IMR-90 (cell line): ENCODE results near the gene CCDC74A. TPM values are rescaled to one million over a fixed set of nuclear protein-coding genes. Genes with fewer than 3 reads are reported as not detected.
"Not testable (repeated sequence)": the region's sequence is repeated elsewhere in the genome, so short reads cannot be mapped to it uniquely, and the experiment has no call there.

Source experiments
- ATAC-seq: fragments of 200-7000 bp; cut with Tn5 transposase; 2 replicates; pipeline ENCODE4 v1.9.1; 2020; ENCODE audit warnings: low read depth, mild to moderate bottlenecking, moderate library complexity
- BruUV-seq: library from RNA; stranded (reverse); fragments of 400-500 nt; replicated peaks from 2 replicates; lab custom pipeline; 2021; lab: Mats Ljungman, UMichigan
- CTCF ChIA-PET: fragments of 300-600 bp; formaldehyde crosslinking; extraction: SDS; loops from one replicate; lab custom pipeline; 2021; ENCODE audit warnings: antibody characterized with exemption; lab: Yijun Ruan, JAX
- POLR2A ChIA-PET: fragments of 300-600 bp; sonication (Branson Sonifier 250); formaldehyde crosslinking; loops from one replicate; lab custom pipeline; 2022; ENCODE audit warnings: antibody characterized with exemption; ENCODE audit not compliant: unreplicated experiment; lab: Charles Lee
- DNase-seq: peaks from one replicate; pipeline ENCODE4 v3.0.0; 2013
- H2AFZ ChIP-seq: replicated peaks from 2 replicates; pipeline ENCODE3; 2013; ENCODE audit warnings: low read length, mild to moderate bottlenecking; ENCODE audit not compliant: poor library complexity
- H2AK5ac ChIP-seq: 2 replicates; pipeline ENCODE4 v1.6.1; 2013; ENCODE audit warnings: low read depth, low read length, inconsistent platforms
- H2AK9ac ChIP-seq: replicated peaks from 2 replicates; pipeline ENCODE3; 2013; ENCODE audit warnings: mild to moderate bottlenecking, low read depth, low read length, moderate library complexity; ENCODE audit not compliant: poor library complexity
- H2BK120ac ChIP-seq: 2 replicates; pipeline ENCODE4 v1.6.1; 2013; ENCODE audit warnings: low read depth, low read length, inconsistent platforms
- H2BK15ac ChIP-seq: 3 replicates; pipeline ENCODE4 v1.6.1; 2013; ENCODE audit warnings: low read depth, low read length, inconsistent platforms
- H2BK20ac ChIP-seq: 2 replicates; pipeline ENCODE4 v1.6.1; 2013; ENCODE audit warnings: low read depth, mild to moderate bottlenecking, inconsistent platforms, low read length, moderate library complexity
- H2BK5ac ChIP-seq: 2 replicates; pipeline ENCODE4 v1.6.1; 2013; ENCODE audit warnings: mild to moderate bottlenecking, low read depth, low read length, inconsistent platforms; ENCODE audit not compliant: poor library complexity, severe bottlenecking
- H3K14ac ChIP-seq: replicated peaks from 2 replicates; pipeline ENCODE4 v1.6.1; 2013; ENCODE audit warnings: low read depth, low read length, inconsistent platforms
- H3K18ac ChIP-seq: 2 replicates; pipeline ENCODE4 v1.6.1; 2013; ENCODE audit warnings: low read depth, low read length, control low read depth
- H3K23ac ChIP-seq: 2 replicates; pipeline ENCODE4 v1.6.1; 2013; ENCODE audit warnings: low read depth, low read length, inconsistent platforms
- H3K27ac ChIP-seq: 2 replicates; pipeline ENCODE4 v1.5.1; 2013; ENCODE audit warnings: mild to moderate bottlenecking, control low read depth, low read length; ENCODE audit not compliant: insufficient read depth
- H3K27me3 ChIP-seq: 2 replicates; pipeline ENCODE4 v1.6.1; 2013; ENCODE audit warnings: low read length; ENCODE audit not compliant: control insufficient read depth, insufficient read depth
- H3K36me3 ChIP-seq: 2 replicates; pipeline ENCODE4 v1.6.1; 2013; ENCODE audit warnings: low read length, mixed read lengths; ENCODE audit not compliant: control insufficient read depth, insufficient read depth
- H3K4ac ChIP-seq: 2 replicates; pipeline ENCODE4 v1.6.1; 2013; ENCODE audit warnings: low read depth, low read length, inconsistent platforms
- H3K4me1 ChIP-seq: 2 replicates; pipeline ENCODE4 v1.6.1; 2013; ENCODE audit warnings: low read length, mixed read lengths; ENCODE audit not compliant: control insufficient read depth, insufficient read depth
- H3K4me2 ChIP-seq: 2 replicates; pipeline ENCODE4 v1.6.1; 2013; ENCODE audit warnings: low read depth, mild to moderate bottlenecking, control low read depth, low read length, moderate library complexity
- H3K4me3 ChIP-seq: 2 replicates; pipeline ENCODE4 v1.5.1; 2013; ENCODE audit warnings: low read depth, mild to moderate bottlenecking, control low read depth, low read length, moderate library complexity; ENCODE audit not compliant: insufficient read depth
- H3K56ac ChIP-seq: 2 replicates; pipeline ENCODE4 v1.6.1; 2013; ENCODE audit warnings: low read length, inconsistent platforms; ENCODE audit not compliant: insufficient read depth; ENCODE audit errors: extremely low read depth
- H3K79me1 ChIP-seq, 2 experiments: 2 replicates each; pipeline ENCODE4 v1.6.1; 2013; ENCODE audit warnings: low read length in 2 of 2, inconsistent platforms in 1 of 2, low read depth in 1 of 2
- H3K9ac ChIP-seq: 2 replicates; pipeline ENCODE4 v1.6.1; 2013; ENCODE audit warnings: low read depth, low read length, control low read depth
- H3K9me1 ChIP-seq: 2 replicates; pipeline ENCODE4 v1.6.1; 2013; ENCODE audit warnings: low read length, inconsistent platforms; ENCODE audit not compliant: insufficient read depth
- H3K9me3 ChIP-seq: 2 replicates; pipeline ENCODE4 v1.6.1; 2013; ENCODE audit warnings: low read length; ENCODE audit not compliant: control insufficient read depth, insufficient read depth
- H4K20me1 ChIP-seq: 2 replicates; pipeline ENCODE4 v1.6.1; 2013; ENCODE audit warnings: low read length, inconsistent platforms; ENCODE audit not compliant: insufficient read depth
- H4K5ac ChIP-seq: 2 replicates; pipeline ENCODE4 v1.6.1; 2013; ENCODE audit warnings: mild to moderate bottlenecking, low read depth, low read length, control low read depth
- H4K8ac ChIP-seq, 2 experiments: 2 replicates each; pipeline ENCODE4 v1.6.1; 2013; ENCODE audit warnings: low read depth in 2 of 2, low read length in 2 of 2, control low read depth in 1 of 2, inconsistent platforms in 1 of 2
- H4K91ac ChIP-seq: 2 replicates; pipeline ENCODE4 v1.6.1; 2013; ENCODE audit warnings: low read depth, low read length, inconsistent platforms; ENCODE audit not compliant: insufficient read depth
- WGBS, 2 experiments: methylation state at CpG; one replicate each; pipeline versions ENCODE4 v1.1.5 to v1.1.7; 2013; ENCODE audit warnings: missing lambda C conversion rate in 2 of 2; ENCODE audit not compliant: insufficient read length in 1 of 2; ENCODE audit errors: extremely low coverage in 2 of 2; 5-methylcytosine and 5-hydroxymethylcytosine counted together
- dilution Hi-C: fragments of 300-500 bp; cut with HindIII; formaldehyde crosslinking; loops from one replicate; pipeline ENCODE4 v1.14.3; 2018; ENCODE audit warnings: low sequenced_read_pairs; ENCODE audit not compliant: unreplicated experiment
- in situ Hi-C: fragments of 300-500 bp; cut with MboI; formaldehyde crosslinking; loops from 3 replicates; pipeline ENCODE4 v1.14.3; 2019; ENCODE audit warnings: low sequenced_read_pairs, inconsistent platforms, mixed read lengths
- intact Hi-C: fragments of 100-400 bp; cut with micrococcal nuclease; formaldehyde crosslinking; loops from 2 replicates; pipeline ENCODE4 v1.10.0; 2022
- polyA plus RNA-seq, 3 experiments: library from polyadenylated mRNA; depleted of rRNA; stranded (reverse); fragments of >200 nt; gene quantifications; 2 replicates each; pipeline ENCODE4 v1.2.3, GENCODE V29; 2012; ENCODE audit warnings: low replicate concordance in 1 of 3
- total RNA-seq: library from RNA; depleted of rRNA; stranded (reverse); fragments of >200 nt; gene quantifications from 2 replicates; pipeline ENCODE4 v1.2.3, GENCODE V29; 2012

CCDC74A gene
- total and polyA plus RNA-seq, 2 of the 4 experiments (the other 2 are of a cell fraction), result 3.8 to 11.9 TPM

GRCh38 chr2:131568401-131568800 is 40.7 kb downstream of the CCDC74A start:
- in situ Hi-C loops, H3K4me3 ChIP-seq, H3K27ac ChIP-seq, H3K14ac ChIP-seq, H3K4ac ChIP-seq, H3K18ac ChIP-seq, H4K5ac ChIP-seq, H2AK9ac ChIP-seq, dilution Hi-C loops, intact Hi-C loops, ATAC-seq, H3K9ac ChIP-seq, H3K27me3 ChIP-seq, BruUV-seq, H2BK5ac ChIP-seq, H2BK20ac ChIP-seq, H4K91ac ChIP-seq, H2AFZ ChIP-seq, H2BK120ac ChIP-seq, H2BK15ac ChIP-seq, H3K4me1 ChIP-seq, H3K9me3 ChIP-seq, H3K4me2 ChIP-seq, H3K79me1 ChIP-seq, H3K36me3 ChIP-seq, H2AK5ac ChIP-seq, CTCF ChIA-PET, H3K56ac ChIP-seq, DNase-seq, H4K8ac ChIP-seq, H3K23ac ChIP-seq, POLR2A ChIA-PET, H3K9me1 ChIP-seq, H4K20me1 ChIP-seq: not testable (repeated sequence)
- no CpG with 5 or more reads among the region's 1 CpG for WGBS, 2 experiments
